ENCODE data around the gene POMGNT2. TPM values are rescaled to one million over a fixed set of nuclear protein-coding genes. Genes with fewer than 3 reads are reported as not detected.

Gene POMGNT2
- total RNA-seq, 1 donor = 10.1 TPM

- no peaks in the 10 kb centered on the region for H3K36me3 ChIP-seq (ENCODE audit: insufficient read depth, low read length)
- no peaks in the 10 kb centered on the region for H3K4me1 ChIP-seq (ENCODE audit: insufficient read depth, low read length)
- no peaks in the 10 kb centered on the region for H3K79me2 ChIP-seq (ENCODE audit: insufficient read depth, low read length)
- H2AFZ ChIP-seq (ENCODE audit: low read length) = no peak overlapping the region
- H3K4me3 ChIP-seq (ENCODE audit: insufficient read depth, low read length) = no peak overlapping the region
- DNase-seq (ENCODE audit: insufficient read length, low spot score, missing footprints) = no peak
- no peak overlapping the region for H3K4me2 ChIP-seq (ENCODE audit: insufficient read depth, low read length)
- no peak overlapping the region for H3K27ac ChIP-seq (ENCODE audit: low read depth, low read length)
- H3K27me3 ChIP-seq (ENCODE audit: insufficient read depth, low read length) = no peaks in the 10 kb centered on the region
- H3K9me3 ChIP-seq (ENCODE audit: low read depth, low read length) = peaks cover 8% of the 10 kb centered on the region
- no peak for TF ChIP-seq CTCF (IDR thresholded peaks at IDR 0.05; ENCODE audit: extremely low read depth, low read depth, low read length)
- no peaks in the 10 kb centered on the region for H4K20me1 ChIP-seq (ENCODE audit: insufficient read depth, low read length)
Observed at GRCh38 chr3:43043793-43044192, 62.1 kb downstream of the POMGNT2 start.

- peaks cover under 1% of the 10 kb centered on the region for H3K27me3 ChIP-seq (ENCODE audit: insufficient read depth, low read length)
- TF ChIP-seq CTCF (IDR thresholded peaks at IDR 0.05; ENCODE audit: extremely low read depth, low read depth, low read length) = no peak
- no peaks in the 10 kb centered on the region for H4K20me1 ChIP-seq (ENCODE audit: insufficient read depth, low read length)
- no peaks in the 10 kb centered on the region for H3K4me1 ChIP-seq (ENCODE audit: insufficient read depth, low read length)
- no peaks in the 10 kb centered on the region for H3K36me3 ChIP-seq (ENCODE audit: insufficient read depth, low read length)
- no peak overlapping the region for H3K27ac ChIP-seq (ENCODE audit: low read depth, low read length)
- H3K79me2 ChIP-seq (ENCODE audit: insufficient read depth, low read length) = no peaks in the 10 kb centered on the region
- H3K4me2 ChIP-seq (ENCODE audit: insufficient read depth, low read length) = no peak overlapping the region
- peaks cover 8% of the 10 kb centered on the region for H3K9me3 ChIP-seq (ENCODE audit: low read depth, low read length)
- no peak overlapping the region for H2AFZ ChIP-seq (ENCODE audit: low read length)
- H3K4me3 ChIP-seq (ENCODE audit: insufficient read depth, low read length) = no peak overlapping the region
- no peak for DNase-seq (ENCODE audit: insufficient read length, low spot score, missing footprints)
Observed at GRCh38 chr3:43043071-43043766, 62.7 kb downstream of the POMGNT2 start.

GRCh38 chr3:43041517-43041916 lies 64.4 kb downstream of the POMGNT2 start:
- no peaks in the 10 kb centered on the region for H3K4me1 ChIP-seq (ENCODE audit: insufficient read depth, low read length)
- peaks cover 6% of the 10 kb centered on the region for H3K27me3 ChIP-seq (ENCODE audit: insufficient read depth, low read length)
- no peaks in the 10 kb centered on the region for H4K20me1 ChIP-seq (ENCODE audit: insufficient read depth, low read length)
- no peak overlapping the region for H3K4me3 ChIP-seq (ENCODE audit: insufficient read depth, low read length)
- no peak overlapping the region for H2AFZ ChIP-seq (ENCODE audit: low read length)
- DNase-seq (ENCODE audit: insufficient read length, low spot score, missing footprints) = no peak
- no peaks in the 10 kb centered on the region for H3K79me2 ChIP-seq (ENCODE audit: insufficient read depth, low read length)
- TF ChIP-seq CTCF (IDR thresholded peaks at IDR 0.05; ENCODE audit: extremely low read depth, low read depth, low read length) = no peak
- H3K36me3 ChIP-seq (ENCODE audit: insufficient read depth, low read length) = no peaks in the 10 kb centered on the region
- no peak overlapping the region for H3K4me2 ChIP-seq (ENCODE audit: insufficient read depth, low read length)
- H3K27ac ChIP-seq (ENCODE audit: low read depth, low read length) = no peak overlapping the region
- peaks cover 8% of the 10 kb centered on the region for H3K9me3 ChIP-seq (ENCODE audit: low read depth, low read length)

- H2AFZ ChIP-seq (ENCODE audit: low read length) = no peak overlapping the region
- H3K9me3 ChIP-seq (ENCODE audit: low read depth, low read length) = no peaks in the 10 kb centered on the region
- no peaks in the 10 kb centered on the region for H3K79me2 ChIP-seq (ENCODE audit: insufficient read depth, low read length)
- no peak overlapping the region for H3K4me3 ChIP-seq (ENCODE audit: insufficient read depth, low read length)
- peaks cover 6% of the 10 kb centered on the region for H3K27me3 ChIP-seq (ENCODE audit: insufficient read depth, low read length)
- H3K36me3 ChIP-seq (ENCODE audit: insufficient read depth, low read length) = no peaks in the 10 kb centered on the region
- H3K27ac ChIP-seq (ENCODE audit: low read depth, low read length) = no peak overlapping the region
- no peak overlapping the region for H3K4me2 ChIP-seq (ENCODE audit: insufficient read depth, low read length)
- no peak for DNase-seq (ENCODE audit: insufficient read length, low spot score, missing footprints)
- no peak for TF ChIP-seq CTCF (IDR thresholded peaks at IDR 0.05; ENCODE audit: extremely low read depth, low read depth, low read length)
- H4K20me1 ChIP-seq (ENCODE audit: insufficient read depth, low read length) = no peaks in the 10 kb centered on the region
- no peaks in the 10 kb centered on the region for H3K4me1 ChIP-seq (ENCODE audit: insufficient read depth, low read length)
Observed at GRCh38 chr3:43038010-43038409, 67.9 kb downstream of the POMGNT2 start.
